Gastrocnemius medialis (tissue), 4 donors: ENCODE data around the gene PAK1. TPM values are rescaled to one million over a fixed set of nuclear protein-coding genes. Genes with fewer than 3 reads are reported as not detected.
"Not testable (repeated sequence)": the region's sequence is repeated elsewhere in the genome, so short reads cannot be mapped to it uniquely, and the experiment has no call there.

ENCODE experiments used
- ATAC-seq, 2 donors: fragments of 150-250 bp; one replicate each; pipeline ENCODE4 v1.9.1; 2016
- DNase-seq, 2 donors: peaks; one replicate each; pipeline ENCODE4 v3.0.0-alpha.2; 2019
- H3K27ac ChIP-seq, 4 donors: fragments of 200-600 bp; sonication (generic); 1 replicate in 1 of 4; 2 replicates in 3 of 4; pipeline ENCODE4 v1.5.1; 2016 to 2018; ENCODE audit warnings: mild to moderate bottlenecking in 2 of 4, moderate library complexity in 1 of 4
- H3K27me3 ChIP-seq, 3 donors: fragments of 200-600 bp; sonication (generic) in 2 of 3; 1 replicate in 1 of 3; 2 replicates in 2 of 3; pipeline versions ENCODE4 v1.5.1 to v1.6.0; 2016 to 2019; ENCODE audit warnings: mild to moderate bottlenecking in 1 of 3, moderate library complexity in 1 of 3
- H3K36me3 ChIP-seq, 2 donors: fragments of 200-600 bp; sonication (generic) in 1 of 2; one replicate each; pipeline ENCODE4 v1.5.1; 2017 to 2018
- H3K4me1 ChIP-seq, 2 donors: fragments of 200-600 bp; sonication (generic) in 1 of 2; one replicate each; pipeline ENCODE4 v1.5.1; 2016 to 2017; ENCODE audit warnings: mild to moderate bottlenecking in 2 of 2
- H3K4me3 ChIP-seq, 4 donors: fragments of 200-600 bp; sonication (generic) in 3 of 4; 1 replicate in 1 of 4; 2 replicates in 3 of 4; pipeline ENCODE4 v1.5.1; 2016 to 2019; ENCODE audit warnings: mild to moderate bottlenecking in 2 of 4
- H3K9me3 ChIP-seq, 3 donors: fragments of 200-600 bp; sonication (generic) in 2 of 3; 1 replicate in 1 of 3; 2 replicates in 2 of 3; pipeline ENCODE4 v1.5.1; 2016 to 2019
- CTCF ChIP-seq, 5 experiments: fragments of 450-650 bp in 3 of 5; fragments of 200-600 bp in 2 of 5; sonication (generic) in 2 of 5; IDR thresholded peaks in 4 of 5; conservative IDR thresholded peaks in 1 of 5; 1 replicate in 4 of 5; 2 replicates in 1 of 5; pipeline ENCODE4 v1.5.1; 2016 to 2019; ENCODE audit warnings: antibody characterized with exemption in 5 of 5, mild to moderate bottlenecking in 3 of 5, moderate library complexity in 3 of 5
- POLR2A ChIP-seq, 2 donors: fragments of 450-650 bp; IDR thresholded peaks; one replicate each; pipeline ENCODE4 v1.6.1; 2017; ENCODE audit warnings: antibody characterized with exemption in 2 of 2, mild to moderate bottlenecking in 2 of 2, moderate library complexity in 2 of 2
- in situ Hi-C, 4 donors: fragments of 200-750 bp; cut with MboI; loops; one replicate each; pipeline versions ENCODE4 v1.15.0 to v1.8.0; 2017; ENCODE audit warnings: low sequenced_read_pairs in 4 of 4
- intact Hi-C: fragments of 100-400 bp; cut with DNase I; formaldehyde crosslinking; loops from one replicate; pipeline ENCODE4 v1.15.1; 2023; ENCODE audit warnings: low total_unique reads
- total RNA-seq, 4 donors: library from RNA; depleted of rRNA; stranded (reverse); fragments of >200 nt; gene quantifications; one replicate each; pipeline versions ENCODE4 v1.1.0 to v1.2.3, GENCODE V29; 2016

Gene PAK1
- total RNA-seq, 4 donors from 2014 or later = 22.3 to 34.4 (median 27.9) TPM

- Histone ChIP-seq H3K4me1 (no peaks in the 10 kb centered on the region), H3K9me3 (no peaks in the 10 kb centered on the region), H3K27me3 (no peaks in the 10 kb centered on the region), H3K27ac (no peak overlapping the region), H3K4me3 (no peak overlapping the region), H3K36me3 (no peaks in the 10 kb centered on the region)
- ATAC-seq (no peak), DNase-seq (no peak)
- intact Hi-C loops = no loop called here
- in situ Hi-C loops = no loop called here
- TF ChIP-seq POLR2A (IDR thresholded peaks at IDR 0.05) (no peak), CTCF (IDR thresholded peaks at IDR 0.05 in 4 of 5, conservative IDR thresholded peaks at IDR 0.05 in 1 of 5) (no peak)
These were observed 171.1 kb downstream of the PAK1 start for GRCh38 chr11:77302752-77303151.

GRCh38 chr11:77301510-77301909 is 172.4 kb downstream of the PAK1 start, which contains the start of gene GDPD4:
Gene GDPD4 (minus strand): TSS chr11:77301686. CDS start chr11:77285137, 16,549 bp downstream.
- H3K36me3 ChIP-seq = no peaks in the 10 kb centered on the region
- in situ Hi-C loops = no loop called here
- no peak within 1 kb of the TSS for H3K4me3 ChIP-seq
- H3K9me3 ChIP-seq = no peaks in the 10 kb centered on the region
- no peak for DNase-seq
- no peak for TF ChIP-seq POLR2A (IDR thresholded peaks at IDR 0.05)
- TF ChIP-seq CTCF (IDR thresholded peaks at IDR 0.05 in 4 of 5, conservative IDR thresholded peaks at IDR 0.05 in 1 of 5) = no peak
- H3K27me3 ChIP-seq = no peaks in the 10 kb centered on the region
- no peak within 1 kb of the TSS for H3K27ac ChIP-seq
- ATAC-seq = no peak
- no peaks in the 10 kb centered on the region for H3K4me1 ChIP-seq
- intact Hi-C loops = no loop called here

- DNase-seq = no peak
- intact Hi-C loops (no loop called here), in situ Hi-C loops (no loop called here)
- H3K9me3 ChIP-seq = no peaks in the 10 kb centered on the region
- H3K36me3 ChIP-seq = no peaks in the 10 kb centered on the region
- no peak overlapping the region for H3K4me3 ChIP-seq
- ATAC-seq = no peak
- TF ChIP-seq CTCF (IDR thresholded peaks at IDR 0.05 in 4 of 5, conservative IDR thresholded peaks at IDR 0.05 in 1 of 5) = no peak
- no peak for TF ChIP-seq POLR2A (IDR thresholded peaks at IDR 0.05)
- no peak overlapping the region for H3K27ac ChIP-seq
- H3K27me3 ChIP-seq = no peaks in the 10 kb centered on the region
- no peaks in the 10 kb centered on the region for H3K4me1 ChIP-seq
These were observed 173.2 kb downstream of the PAK1 start for GRCh38 chr11:77300695-77301094.

GRCh38 chr11:77300028-77300427 is 173.9 kb downstream of the PAK1 start:
- H3K9me3 ChIP-seq, intact Hi-C loops, in situ Hi-C loops, H3K27ac ChIP-seq, H3K4me3 ChIP-seq, H3K36me3 ChIP-seq, H3K4me1 ChIP-seq, DNase-seq, H3K27me3 ChIP-seq: not testable (repeated sequence)
- ATAC-seq = peak in 1 of 2 donors; percentile 80

- no peaks in the 10 kb centered on the region for H3K36me3 ChIP-seq
- no peaks in the 10 kb centered on the region for H3K27me3 ChIP-seq
- no peaks in the 10 kb centered on the region for H3K9me3 ChIP-seq
- intact Hi-C loops (no loop called here), in situ Hi-C loops (no loop called here)
- no peak overlapping the region for H3K4me3 ChIP-seq
- TF ChIP-seq CTCF (IDR thresholded peaks at IDR 0.05 in 4 of 5, conservative IDR thresholded peaks at IDR 0.05 in 1 of 5) (no peak), POLR2A (IDR thresholded peaks at IDR 0.05) (no peak)
- DNase-seq = no peak
- H3K27ac ChIP-seq = no peak overlapping the region
- H3K4me1 ChIP-seq = no peaks in the 10 kb centered on the region
- ATAC-seq = peak in 1 of 2 donors; percentile 52
These were observed 174.3 kb downstream of the PAK1 start for GRCh38 chr11:77299528-77299993.
